ENCODE results near the gene ADAMTS14. TPM values are rescaled to one million over a fixed set of nuclear protein-coding genes. Genes with fewer than 3 reads are reported as not detected.
A peak's percentile ranks its signal among the peaks of the same experiment; 100 is the strongest.

The ADAMTS14 gene, protein sequence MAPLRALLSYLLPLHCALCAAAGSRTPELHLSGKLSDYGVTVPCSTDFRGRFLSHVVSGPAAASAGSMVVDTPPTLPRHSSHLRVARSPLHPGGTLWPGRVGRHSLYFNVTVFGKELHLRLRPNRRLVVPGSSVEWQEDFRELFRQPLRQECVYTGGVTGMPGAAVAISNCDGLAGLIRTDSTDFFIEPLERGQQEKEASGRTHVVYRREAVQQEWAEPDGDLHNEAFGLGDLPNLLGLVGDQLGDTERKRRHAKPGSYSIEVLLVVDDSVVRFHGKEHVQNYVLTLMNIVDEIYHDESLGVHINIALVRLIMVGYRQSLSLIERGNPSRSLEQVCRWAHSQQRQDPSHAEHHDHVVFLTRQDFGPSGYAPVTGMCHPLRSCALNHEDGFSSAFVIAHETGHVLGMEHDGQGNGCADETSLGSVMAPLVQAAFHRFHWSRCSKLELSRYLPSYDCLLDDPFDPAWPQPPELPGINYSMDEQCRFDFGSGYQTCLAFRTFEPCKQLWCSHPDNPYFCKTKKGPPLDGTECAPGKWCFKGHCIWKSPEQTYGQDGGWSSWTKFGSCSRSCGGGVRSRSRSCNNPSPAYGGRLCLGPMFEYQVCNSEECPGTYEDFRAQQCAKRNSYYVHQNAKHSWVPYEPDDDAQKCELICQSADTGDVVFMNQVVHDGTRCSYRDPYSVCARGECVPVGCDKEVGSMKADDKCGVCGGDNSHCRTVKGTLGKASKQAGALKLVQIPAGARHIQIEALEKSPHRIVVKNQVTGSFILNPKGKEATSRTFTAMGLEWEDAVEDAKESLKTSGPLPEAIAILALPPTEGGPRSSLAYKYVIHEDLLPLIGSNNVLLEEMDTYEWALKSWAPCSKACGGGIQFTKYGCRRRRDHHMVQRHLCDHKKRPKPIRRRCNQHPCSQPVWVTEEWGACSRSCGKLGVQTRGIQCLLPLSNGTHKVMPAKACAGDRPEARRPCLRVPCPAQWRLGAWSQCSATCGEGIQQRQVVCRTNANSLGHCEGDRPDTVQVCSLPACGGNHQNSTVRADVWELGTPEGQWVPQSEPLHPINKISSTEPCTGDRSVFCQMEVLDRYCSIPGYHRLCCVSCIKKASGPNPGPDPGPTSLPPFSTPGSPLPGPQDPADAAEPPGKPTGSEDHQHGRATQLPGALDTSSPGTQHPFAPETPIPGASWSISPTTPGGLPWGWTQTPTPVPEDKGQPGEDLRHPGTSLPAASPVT
- total RNA-seq (2021): 1.6 and 1.9 TPM in 2 replicates
- long read RNA-seq, partial matches to known transcripts: 1 of 1 reads
- long read RNA-seq, other reads (novel, unspliced or antisense): 0 of 1 reads

DNA sequence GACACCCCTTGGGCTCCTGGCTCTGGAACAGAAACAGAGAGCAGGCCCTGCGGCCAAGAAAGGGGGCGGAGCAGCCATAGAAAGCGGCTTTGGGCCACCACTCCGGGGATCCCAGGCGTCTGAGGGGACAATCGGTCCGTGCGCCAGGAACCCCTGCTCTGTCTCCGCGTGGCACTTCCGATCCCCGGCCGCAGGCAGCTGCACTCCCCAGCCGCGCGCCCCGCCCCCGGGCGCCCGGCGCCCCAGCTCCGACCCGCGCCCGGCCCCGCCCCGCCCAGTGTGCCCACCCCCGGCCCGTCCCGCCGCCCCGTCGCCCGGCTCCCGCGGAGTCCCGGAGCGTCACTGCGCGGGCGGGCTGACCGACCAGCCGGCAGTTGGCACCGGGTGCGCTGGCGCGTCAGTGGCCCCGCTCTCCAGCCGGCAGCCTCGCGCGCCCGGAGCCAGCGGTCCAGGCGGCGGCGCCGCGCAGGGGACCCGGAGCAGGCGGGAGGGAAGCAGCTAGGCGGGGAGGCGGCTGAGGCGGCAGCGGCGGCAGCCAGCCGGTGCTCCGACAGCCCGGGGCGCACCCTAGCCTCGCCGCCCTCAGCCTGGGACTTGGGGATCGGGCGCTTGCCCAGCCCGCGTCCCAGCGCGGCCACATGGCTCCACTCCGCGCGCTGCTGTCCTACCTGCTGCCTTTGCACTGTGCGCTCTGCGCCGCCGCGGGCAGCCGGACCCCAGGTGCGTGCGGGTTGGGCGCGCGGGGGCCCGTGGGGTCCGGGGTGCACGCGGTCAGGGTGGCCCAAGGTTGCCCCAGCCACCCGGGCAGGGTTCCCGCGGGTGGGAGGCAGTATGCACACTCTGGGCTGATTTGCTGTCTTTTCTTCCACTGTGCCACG lies at the start of gene ADAMTS14:
Gene ADAMTS14 (plus strand): TSS at position 342 of the 878 bp plus-strand sequence. CDS start 297 bp downstream, at position 639.
- H3K27ac Mint-ChIP-seq: peak within 1 kb of the TSS in 1 of 3 experiments; percentile 56; a peak in 1 of 7 replicates
- Histone ChIP-seq H4K91ac (ENCODE audit: insufficient read length, low read depth, low read length) (no peak within 1 kb of the TSS), H3K9me3 (ENCODE audit: control insufficient read depth, low read depth, low read length) (peaks cover 6% of the 10 kb centered on the region), H2BK5ac (ENCODE audit: insufficient read length, low read length) (no peak within 1 kb of the TSS), H2AK5ac (ENCODE audit: insufficient read length, low read length) (no peak within 1 kb of the TSS), H2BK20ac (ENCODE audit: low read depth, low read length, poor library complexity, severe bottlenecking) (no peak within 1 kb of the TSS), H3K23me2 (ENCODE audit: insufficient read length, low read depth, low read length, poor library complexity, severe bottlenecking) (peaks cover 5% of the 10 kb centered on the region), H2BK15ac (ENCODE audit: low read depth, low read length) (no peak within 1 kb of the TSS), H3K27me3 (ENCODE audit: insufficient read depth, low read length) (no peaks in the 10 kb centered on the region; the same call in 1 of the 2 replicates), H3K18ac (ENCODE audit: insufficient read length, low read depth, low read length) (no peak within 1 kb of the TSS), H2BK12ac (ENCODE audit: insufficient read length, low read depth, low read length) (no peak within 1 kb of the TSS), H3K14ac (ENCODE audit: insufficient read depth, low read length) (peak within 1 kb of the TSS; percentile 54), H3K79me2 (ENCODE audit: insufficient read depth, low read length) (no peaks in the 10 kb centered on the region), H3K4me1 (ENCODE audit: insufficient read depth, low read length) (no peaks in the 10 kb centered on the region; the same call in 1 of the 2 replicates), H3K9ac (ENCODE audit: extremely low read depth, insufficient read length, low read length) (no peak within 1 kb of the TSS), H4K8ac (replicated peaks; ENCODE audit: insufficient read length, low read depth, low read length) (no peak within 1 kb of the TSS), H3K4me2 (ENCODE audit: insufficient read depth, insufficient read length, low read length) (peak within 1 kb of the TSS; percentile 35), H4K20me1 (ENCODE audit: control insufficient read depth, insufficient read depth, insufficient read length) (no peaks in the 10 kb centered on the region), H4K5ac (ENCODE audit: insufficient read length, low read depth, low read length) (no peak within 1 kb of the TSS), H3K56ac (ENCODE audit: insufficient read length, low read depth, low read length) (no peak within 1 kb of the TSS), H3T11ph (ENCODE audit: low read length) (no peak within 1 kb of the TSS), H3K27ac (ENCODE audit: insufficient read length, low read depth, low read length) (no peak within 1 kb of the TSS), H3K4ac (ENCODE audit: low read depth, low read length) (no peak within 1 kb of the TSS), H3K79me1 (ENCODE audit: insufficient read depth, low read depth, low read length, poor library complexity, severe bottlenecking) (no peaks in the 10 kb centered on the region), H3K23ac (ENCODE audit: insufficient read length, low read depth, low read length) (no peak within 1 kb of the TSS), H2BK120ac (ENCODE audit: low read depth, low read length, poor library complexity, severe bottlenecking) (no peak within 1 kb of the TSS), H2AFZ (ENCODE audit: low read length) (no peak within 1 kb of the TSS)
- peaks cover 26 to 33% of the 10 kb centered on the region in 2 experiments for H3K4me1 Mint-ChIP-seq
- peaks cover 12 to 15% of the 10 kb centered on the region in 2 experiments for H3K9me3 Mint-ChIP-seq
- peak within 1 kb of the TSS; percentile 63 to 83 for H3K4me3 Mint-ChIP-seq
- peak; percentile 62 for DNase-seq
- H3K36me3 Mint-ChIP-seq (ENCODE audit: insufficient read depth in 1 of 3, low read depth in 3 of 3): peaks cover 5 to 13% (median 9%) of the 10 kb centered on the region in 3 experiments; a peak in 6 of 7 replicates
- TF ChIP-seq, protein P1, sequence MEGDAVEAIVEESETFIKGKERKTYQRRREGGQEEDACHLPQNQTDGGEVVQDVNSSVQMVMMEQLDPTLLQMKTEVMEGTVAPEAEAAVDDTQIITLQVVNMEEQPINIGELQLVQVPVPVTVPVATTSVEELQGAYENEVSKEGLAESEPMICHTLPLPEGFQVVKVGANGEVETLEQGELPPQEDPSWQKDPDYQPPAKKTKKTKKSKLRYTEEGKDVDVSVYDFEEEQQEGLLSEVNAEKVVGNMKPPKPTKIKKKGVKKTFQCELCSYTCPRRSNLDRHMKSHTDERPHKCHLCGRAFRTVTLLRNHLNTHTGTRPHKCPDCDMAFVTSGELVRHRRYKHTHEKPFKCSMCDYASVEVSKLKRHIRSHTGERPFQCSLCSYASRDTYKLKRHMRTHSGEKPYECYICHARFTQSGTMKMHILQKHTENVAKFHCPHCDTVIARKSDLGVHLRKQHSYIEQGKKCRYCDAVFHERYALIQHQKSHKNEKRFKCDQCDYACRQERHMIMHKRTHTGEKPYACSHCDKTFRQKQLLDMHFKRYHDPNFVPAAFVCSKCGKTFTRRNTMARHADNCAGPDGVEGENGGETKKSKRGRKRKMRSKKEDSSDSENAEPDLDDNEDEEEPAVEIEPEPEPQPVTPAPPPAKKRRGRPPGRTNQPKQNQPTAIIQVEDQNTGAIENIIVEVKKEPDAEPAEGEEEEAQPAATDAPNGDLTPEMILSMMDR (conservative IDR thresholded peaks at IDR 0.05): no peak
- no CpG with 5 or more reads among the region's 100 CpGs for WGBS (ENCODE audit: extremely low coverage, insufficient read length, low lambda C conversion rate)
- H3K27me3 Mint-ChIP-seq (ENCODE audit: low read depth): peaks cover 49% of the 10 kb centered on the region
